LoVo (cell line): ENCODE measurements around the gene MOB3A.
"Not testable (repeated sequence)": the region's sequence is repeated elsewhere in the genome, so short reads cannot be mapped to it uniquely, and the experiment has no call there.

Experiments used
- DNase-seq: peaks from one replicate; pipeline ENCODE4 v3.0.0-alpha.2; 2016; ENCODE audit warnings: low spot score

The MOB3A gene

DNA sequence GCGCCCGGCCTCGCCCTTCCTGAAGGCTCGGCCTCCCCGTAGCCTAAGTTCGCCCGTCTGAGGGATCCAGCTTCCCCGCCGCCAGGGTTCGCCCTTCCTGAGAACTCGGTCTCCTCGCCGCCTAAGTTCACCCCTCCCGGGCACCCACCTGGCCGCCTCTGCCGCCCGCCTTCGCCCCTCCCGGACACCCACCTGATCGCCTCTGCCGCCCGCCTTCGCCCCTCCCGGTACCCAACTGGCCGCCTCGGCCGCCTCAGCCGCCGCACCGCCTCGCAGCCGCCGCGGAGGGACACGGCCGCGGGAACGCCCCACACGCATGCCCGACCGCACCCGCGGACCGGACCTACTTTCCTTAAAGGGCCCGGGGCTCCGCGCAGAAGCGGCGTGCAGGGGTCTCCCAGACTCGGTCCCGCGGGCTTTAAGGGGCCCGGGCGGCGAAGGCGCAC, at the start of gene MOB3A:
MOB3A (minus strand) TSS at position 293 of the 446 bp plus-strand sequence. CDS start 17,766 bp downstream, outside the sequence.
- peak; percentile 93 for DNase-seq

DNA sequence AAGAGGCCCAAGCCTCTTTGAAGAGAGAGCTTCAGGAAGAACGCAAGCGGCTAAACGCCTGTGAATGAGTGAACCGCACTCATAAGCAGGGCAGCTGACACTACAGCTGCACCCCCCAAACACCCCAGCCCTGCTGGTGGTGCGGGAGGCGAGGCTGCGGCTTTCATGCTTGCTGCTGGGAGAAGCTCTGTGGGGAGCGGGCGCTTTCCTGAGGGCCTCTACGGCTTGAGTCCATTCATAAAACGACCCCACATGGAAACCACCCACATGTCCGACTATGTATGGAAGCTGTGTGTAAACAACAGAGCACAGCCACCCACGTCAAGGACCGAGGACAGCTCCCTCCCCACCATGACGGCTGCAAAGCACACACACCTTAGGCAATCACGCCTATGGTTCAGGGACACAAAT, 49.7 kb upstream of the MOB3A start:
- no peak for DNase-seq

DNA sequence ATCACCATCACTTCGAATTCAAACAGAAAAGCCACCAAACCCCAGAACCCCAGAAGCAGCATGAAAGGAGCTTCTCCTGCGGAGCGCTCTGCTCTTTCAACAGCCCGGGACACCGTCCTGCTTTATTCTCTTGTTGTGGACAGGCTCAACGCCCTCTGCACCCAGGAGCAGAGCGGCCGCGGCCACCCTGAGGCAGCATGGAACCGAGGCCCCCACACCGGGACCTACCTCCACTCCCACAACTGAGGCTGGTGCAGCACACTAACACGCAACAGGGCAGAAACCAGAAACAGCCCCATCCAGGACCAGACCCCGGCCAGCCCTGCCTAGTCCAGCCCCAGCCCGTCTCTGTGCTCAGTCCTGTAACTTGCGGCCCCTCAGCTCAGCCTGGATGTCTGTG, 48.1 kb upstream of the MOB3A start:
- no peak for DNase-seq

DNA sequence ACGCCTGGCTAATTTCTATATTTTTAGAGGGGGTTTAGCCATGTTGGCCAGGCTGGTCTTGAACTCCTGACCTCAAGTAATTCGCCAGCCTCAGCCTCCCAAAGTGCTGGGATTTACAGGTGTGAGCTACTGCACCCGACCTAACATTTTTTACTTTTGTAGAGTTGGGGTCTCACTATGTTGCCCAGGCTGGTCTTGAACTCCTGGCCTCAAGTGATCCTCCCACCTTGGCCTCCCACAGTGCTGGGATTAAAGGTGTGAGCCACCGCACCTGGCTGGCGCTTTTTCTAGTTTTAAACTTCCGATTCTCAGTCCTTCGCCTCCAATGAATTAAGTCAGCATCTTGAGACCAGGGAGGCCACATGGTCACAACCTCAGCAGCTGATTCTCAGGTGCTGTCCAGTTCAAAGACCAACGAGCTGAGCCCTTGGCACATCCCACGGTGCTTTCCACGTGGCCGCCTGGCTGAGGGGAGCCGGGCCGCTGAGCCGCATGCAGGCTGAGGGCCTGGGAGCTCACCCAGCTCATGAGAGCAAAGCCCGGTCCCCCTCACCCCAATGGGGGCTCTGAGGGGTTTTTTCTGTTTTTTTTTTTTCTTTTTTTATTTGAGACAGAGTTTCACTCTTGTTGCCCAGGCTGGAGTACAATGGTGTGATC, 46.2 kb upstream of the MOB3A start:
- DNase-seq, result no peak

DNA sequence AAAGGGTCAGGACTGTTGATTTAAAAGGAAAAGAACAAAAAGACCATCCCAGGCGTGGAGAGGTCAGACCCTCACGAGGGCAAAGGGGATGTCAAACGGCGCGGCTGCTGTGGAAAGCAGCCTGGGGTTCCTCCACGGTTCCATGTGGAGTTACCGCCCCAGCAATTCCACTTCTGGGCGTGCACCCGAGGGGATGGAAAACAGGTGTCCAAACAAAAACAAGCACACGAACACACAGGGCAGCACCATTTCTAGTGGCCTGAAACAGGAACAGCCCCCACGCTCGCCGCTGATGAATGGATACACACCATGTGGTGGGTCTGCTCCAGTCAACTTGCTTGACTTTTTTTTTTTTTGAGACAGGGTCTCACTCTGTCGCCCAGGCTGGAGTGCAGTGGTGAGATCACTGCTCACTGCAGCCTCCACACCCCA, 44.0 kb upstream of the MOB3A start:
- DNase-seq, result no peak

DNA sequence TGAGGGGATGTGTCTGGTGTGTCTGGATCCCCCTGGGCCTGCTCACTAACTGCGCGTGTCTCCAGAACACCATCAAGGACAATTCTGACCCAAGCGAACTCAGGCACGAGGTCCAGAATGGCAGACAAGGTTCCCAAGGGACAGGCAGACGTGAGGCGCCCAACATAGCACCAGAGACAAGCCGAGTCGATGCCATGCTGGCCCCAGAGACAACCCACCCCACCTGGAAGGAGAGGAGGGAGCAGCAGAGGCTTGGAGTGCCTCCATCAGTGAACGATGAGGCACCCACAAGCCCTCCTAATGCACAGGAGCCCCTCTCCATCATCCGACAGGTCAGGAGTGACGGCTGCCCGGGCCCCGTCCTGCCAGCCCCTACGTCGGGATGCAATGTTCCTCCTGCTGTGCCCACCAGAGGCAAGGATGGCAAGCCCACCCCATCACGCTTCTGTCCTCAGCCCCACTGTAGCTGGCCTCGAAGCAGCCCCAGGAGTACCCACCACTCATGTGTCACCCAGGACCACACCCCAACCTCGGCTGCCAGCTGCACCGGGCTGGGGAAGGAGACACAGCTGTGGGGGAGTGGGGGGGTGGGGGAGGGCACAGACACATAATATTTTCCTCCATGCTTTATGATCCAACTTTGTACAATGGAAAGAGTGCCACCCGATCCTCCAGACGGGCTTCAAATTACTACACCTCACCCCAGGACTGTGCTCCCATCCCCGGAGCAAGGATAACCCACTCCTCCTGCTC, 43.4 kb upstream of the MOB3A start:
- no peak for DNase-seq

DNA sequence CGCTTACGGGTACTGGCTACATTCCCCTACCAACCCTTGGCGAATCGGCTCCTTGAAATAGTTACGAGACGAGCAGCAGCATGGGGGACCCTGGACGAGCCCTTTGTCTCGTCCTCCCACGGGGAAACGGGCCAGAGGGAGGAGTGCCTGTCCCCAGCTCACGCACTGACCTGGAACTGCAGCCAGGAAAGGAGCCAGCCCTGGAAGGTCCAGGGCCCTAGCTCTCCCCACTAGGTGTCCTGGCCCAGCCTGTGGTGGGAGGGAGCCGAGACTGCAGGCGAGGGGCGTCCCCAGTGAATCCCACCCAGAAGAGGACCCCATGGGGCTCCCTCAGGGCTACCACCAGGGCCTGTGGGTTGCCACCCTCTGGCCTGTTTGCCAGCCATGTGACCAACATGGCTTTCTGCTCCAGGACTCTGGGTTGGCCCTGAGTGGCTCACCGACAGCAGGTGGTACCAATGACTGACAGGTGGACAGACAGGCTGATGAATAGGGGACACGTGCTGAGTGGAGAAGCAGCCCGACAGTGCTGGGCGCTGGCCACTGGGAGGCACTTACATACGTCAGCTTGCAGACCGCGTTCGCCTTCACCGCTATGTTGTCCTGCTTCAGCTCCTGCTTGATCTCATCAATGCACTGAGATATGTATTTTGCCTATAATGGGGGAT, 42.1 kb upstream of the MOB3A start:
- DNase-seq, result no peak

DNA sequence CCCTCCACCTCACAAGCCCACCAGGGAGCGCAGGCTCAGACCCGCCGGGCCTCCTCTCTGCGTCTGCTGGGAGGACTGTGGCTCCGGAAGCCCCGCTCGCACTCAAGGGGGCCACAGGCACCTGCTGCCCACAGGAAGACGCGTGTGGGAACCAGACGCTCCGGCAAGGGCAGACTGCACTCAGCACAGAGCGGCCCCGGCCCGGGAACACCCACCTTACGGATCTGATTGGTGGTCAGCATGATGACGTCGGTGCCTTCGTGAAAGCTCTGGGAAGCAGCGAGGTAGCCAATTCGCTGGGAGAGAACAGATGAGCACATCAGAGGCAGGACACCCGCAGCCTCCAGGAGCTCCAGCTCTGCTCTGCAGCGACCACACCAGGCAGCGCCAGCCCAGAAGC, 40.7 kb upstream of the MOB3A start:
- DNase-seq, result no peak

DNA sequence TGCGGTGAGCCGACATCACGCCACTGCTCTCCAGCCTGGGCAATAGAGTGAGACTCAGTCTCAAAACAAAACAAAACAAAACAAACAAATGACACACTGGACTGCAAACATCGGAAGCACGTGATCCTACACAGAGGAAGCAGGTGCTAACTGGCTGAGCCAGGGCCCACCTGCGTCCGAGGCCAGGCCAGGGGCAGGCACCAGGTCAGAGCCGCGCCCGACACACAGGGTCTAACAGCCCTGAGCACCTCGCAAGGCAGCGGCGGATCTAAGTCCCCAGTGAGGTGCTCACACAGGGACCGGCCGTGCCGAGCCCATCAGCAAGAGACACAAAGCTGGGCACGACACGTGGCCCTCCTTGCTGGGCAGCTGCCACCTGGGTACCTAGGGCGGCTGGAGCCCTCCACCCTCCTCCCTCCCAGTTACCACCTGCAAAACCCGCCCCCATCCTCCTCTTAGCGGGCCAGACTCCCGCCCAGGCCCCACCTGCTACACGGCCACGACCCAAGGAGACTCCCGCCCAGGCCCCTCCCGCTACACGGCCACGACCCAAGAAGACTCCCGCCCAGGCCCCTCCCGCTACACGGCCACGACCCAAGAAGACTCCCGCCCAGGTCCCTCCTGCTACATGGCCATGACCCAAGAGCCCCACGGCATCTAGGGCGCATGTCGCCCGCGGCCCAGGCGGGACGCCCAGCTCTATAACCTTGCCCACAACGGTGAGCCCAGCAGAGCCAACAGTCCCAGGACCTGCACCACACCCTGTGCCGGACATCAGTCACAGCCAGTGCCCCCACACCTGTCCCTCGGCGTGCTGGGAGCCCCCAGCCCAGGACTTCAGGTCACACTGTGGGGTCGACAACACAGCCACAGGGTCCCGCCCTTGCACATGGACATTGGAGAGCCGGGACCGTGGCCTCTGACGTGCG, 39.6 kb upstream of the MOB3A start:
- no peak for DNase-seq

DNA sequence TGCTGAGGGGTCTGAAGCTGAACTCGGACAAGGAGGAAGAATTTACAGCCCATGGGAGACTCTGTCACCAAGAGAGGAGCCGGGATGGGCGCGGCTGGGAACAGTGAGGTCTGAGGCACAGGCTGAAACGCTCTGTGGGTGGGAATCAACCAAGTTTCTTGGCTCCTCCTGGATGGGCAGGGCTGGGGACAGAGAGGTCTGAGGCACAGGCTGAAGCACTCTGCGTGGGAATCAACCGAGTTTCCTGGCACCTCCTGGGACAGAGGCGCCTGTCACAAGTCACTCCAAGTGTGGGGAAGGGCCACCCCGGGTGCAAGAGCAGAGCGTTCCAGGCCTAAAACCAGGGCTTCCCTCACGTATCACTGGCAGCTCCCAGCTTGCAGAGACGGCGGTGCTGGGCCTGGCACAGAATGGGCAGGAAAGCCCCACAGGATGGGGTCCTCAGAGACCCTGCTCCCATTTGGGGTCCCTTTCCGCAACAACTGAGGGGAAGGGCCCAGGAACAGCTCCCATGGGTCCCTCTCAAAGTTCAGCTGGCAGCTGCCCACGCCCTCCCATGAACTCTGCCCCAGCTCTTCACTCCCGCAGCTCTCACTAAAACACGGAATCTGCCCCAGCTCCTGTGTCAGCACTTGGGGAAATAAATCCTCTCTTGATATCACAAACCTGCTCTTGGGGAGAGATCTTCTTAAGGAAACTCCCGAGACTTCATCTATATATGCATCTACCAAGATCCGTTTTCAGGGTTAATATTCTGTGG, 36.8 kb upstream of the MOB3A start:
- no peak for DNase-seq

DNA sequence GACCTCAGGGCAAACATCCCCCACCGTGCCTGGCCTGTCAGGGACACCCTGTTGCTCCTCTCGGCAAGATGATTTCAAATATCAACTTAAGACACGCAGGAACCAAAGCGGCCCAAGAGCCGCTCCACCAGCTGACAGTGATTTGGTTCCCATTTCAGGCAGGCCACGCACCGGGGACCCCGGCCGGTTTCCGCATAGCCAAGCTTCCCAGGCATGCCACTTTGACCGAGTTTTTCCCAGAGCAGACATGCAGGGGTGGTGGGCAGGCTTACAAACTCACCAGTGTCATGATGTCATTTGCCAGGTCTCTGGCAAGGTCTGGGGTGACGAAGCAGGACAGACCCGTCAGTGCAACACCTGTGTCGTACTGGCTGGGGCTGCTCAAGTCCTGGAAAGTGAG, 36.1 kb upstream of the MOB3A start:
- no peak for DNase-seq

DNA sequence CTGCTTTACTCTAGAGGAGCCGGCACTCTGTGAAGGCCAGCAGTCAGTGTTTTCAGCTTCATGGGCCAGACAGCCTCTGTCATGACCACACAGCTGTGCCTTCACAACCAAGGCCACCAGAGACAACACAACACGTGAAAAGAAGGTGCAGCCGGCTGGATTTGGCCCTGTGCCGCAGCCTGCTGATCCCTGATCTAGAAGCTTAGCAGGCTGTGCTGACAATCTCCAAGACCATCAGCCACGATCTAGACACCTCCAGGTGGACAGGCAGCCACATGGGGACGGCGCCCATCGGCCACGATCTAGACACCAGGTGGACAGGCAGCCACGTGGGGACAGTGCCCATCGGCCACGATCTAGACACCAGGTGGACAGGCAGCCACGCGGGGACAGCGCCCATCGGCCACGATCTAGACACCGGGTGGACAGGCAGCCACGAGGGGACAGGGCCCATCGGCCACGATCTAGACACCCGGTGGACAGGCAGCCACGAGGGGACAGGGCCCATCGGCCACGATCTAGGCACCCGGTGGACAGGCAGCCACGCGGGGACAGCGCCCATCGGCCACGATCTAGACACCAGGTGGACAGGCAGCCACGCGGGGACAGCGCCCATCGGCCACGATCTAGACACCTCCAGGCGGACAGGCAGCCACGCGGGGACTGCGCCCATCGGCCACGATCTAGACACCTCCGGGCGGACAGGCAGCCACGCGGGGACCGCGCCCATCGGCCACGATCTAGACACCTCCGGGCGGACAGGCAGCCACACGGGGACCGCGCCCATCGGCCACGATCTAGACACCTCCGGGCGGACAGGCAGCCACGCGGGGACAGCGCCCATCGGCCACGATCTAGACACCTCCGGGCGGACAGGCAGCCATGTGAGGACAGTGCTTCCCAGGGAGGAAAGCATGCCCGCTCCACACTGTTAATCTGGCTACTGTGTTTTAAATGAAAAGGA, 35.2 kb upstream of the MOB3A start:
- DNase-seq, result not testable (repeated sequence)

DNA sequence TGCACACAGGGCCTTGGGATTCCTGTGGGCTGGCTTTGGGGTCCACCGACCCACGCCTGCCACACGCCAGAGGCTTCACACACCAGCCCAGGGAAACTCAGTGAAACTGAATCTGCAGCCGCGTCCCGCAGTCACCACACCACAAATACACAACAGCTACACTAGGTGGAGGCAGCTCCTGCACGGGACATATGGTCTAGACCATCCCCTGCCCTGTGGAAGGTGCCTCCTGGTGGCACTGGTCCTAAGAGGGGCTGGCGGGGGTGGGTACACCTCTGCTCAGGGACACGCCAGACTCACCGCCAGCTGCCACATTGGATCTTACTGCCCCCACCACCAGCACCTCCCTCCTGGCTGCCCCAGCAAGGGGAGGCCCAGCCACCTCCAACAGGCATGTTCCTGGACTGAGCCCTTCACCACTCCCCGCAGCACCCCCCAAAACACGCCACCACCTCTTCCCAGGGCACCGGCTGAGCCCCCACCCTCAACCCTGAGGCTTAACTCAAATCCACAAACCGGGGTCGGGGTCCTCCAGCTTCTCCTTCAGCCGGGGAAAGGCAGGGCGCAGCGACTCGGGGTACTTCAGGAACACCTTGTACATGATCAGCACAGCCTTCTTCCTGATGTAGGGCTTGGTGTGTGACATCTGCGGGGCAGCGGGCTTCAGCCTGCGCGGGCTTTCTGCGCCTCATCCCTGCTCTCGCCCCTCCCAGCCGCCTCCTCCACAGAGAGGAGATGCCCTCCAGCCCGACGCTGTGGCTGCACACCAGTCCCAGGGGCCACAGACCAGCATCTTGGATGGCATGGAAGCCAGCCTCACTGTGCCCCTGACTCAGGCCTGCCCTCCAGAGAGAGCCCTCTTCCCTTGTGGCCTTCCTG, 34.0 kb upstream of the MOB3A start:
- no peak for DNase-seq

DNA sequence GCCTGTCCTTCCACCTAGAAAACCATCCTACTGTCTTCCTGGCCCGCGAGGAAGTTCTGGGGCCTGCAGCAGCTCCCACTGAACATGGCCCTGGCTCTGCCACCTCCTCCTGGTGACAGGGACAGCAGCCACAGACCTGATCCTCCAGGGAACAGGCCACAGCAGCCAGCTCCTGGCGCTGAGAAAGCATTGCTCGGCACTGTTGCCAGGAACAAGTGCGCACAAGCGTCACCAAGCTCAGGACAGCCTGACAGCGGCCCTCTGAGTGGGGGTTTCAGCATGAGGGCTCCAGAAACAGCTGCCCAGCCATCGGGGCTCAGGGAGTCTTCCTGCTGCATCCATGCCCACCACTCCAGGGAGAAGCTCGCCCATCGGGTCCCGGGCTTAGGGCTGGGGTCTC, 33.4 kb upstream of the MOB3A start:
- DNase-seq, result no peak

DNA sequence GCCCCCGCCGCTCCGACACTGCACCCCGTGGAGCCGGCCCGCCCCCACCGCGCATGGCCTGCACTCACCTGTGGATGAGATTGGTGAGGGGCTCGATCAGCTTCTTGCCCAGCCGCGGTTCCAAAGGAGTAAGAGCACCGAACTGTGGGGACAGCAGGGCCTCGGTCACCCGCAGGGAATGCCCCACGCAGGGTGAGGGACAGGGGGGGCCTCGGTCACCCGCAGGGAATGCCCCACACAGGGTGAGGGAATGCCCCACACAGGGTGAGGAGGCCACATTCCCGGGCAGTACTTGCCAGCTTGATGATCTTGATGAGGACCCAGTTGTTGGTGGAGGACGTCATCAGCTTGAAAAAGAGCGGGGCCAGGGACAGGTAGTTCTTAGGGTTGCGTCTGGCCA, 32.9 kb upstream of the MOB3A start:
- DNase-seq, result no peak

DNA sequence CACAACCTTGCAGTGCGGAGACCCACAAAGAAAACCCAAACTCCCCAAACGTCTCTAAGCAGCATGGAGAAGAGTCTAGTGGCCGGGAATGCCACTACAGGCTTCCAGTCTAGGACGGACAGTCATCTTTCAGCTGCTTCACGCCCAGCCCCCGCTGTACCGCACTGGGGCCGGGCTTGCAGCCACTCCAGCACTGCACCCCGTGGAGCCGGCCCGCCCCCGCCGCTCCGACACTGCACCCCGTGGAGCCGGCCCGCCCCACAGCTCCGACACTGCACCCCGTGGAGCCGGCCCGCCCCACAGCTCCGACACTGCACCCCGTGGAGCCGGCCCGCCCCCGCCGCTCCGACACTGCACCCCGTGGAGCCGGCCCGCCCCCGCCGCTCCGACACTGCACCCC, 32.1 kb upstream of the MOB3A start:
- not testable (repeated sequence) for DNase-seq

DNA sequence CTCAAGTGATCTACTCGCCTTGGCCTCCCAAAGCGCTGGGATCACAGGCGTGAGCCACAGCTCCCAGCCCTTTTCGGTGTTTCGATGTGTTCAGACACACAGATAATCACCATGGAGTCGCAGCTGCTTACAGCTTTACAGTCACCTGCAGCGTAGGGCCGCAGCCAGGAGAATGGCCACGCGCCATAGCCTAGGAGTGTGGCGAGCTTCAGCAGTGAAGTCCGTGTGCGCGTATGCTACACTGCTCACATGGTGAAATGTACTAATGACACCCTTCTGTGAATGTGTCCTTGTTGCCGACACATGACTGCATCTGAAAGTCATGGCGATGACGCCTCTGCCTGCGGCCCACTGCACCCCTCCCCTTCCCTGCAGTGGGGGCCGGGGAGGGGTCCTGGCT, 31.6 kb upstream of the MOB3A start:
- no peak for DNase-seq

DNA sequence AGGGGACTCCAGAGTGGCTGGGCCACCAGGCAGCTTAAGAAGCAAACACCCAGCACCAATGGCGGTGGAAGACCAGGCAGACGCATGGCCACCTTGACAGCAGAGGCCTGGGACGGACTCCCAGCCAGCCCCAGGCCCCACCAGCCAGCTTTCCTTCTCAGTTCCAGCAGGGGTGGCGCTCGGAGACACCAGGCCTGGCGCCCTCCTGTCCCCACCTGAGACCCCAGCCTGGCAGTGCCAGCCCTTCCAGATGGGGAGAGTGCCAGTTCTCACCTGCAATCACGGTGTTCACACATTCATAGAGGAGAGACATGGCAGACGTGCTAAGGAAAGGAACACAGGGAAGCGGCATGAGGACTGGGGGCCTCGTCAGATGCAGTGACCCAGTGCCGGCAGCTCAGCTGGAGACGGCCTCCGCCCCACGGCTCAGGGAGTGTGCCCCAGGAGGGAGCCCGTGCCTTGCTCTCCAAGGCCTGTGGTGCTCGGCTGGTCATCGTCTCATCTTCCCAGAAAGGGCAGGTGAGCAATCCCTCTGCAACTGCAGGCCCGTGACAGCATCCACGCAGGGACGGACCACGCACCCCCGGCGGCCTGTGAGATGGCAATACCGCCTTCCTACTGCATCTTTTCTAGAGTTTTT, 30.9 kb upstream of the MOB3A start:
- DNase-seq, result no peak
